Sigmoid colon (tissue), 7 donors: ENCODE data around the gene FCGR2B. TPM values are rescaled to one million over a fixed set of nuclear protein-coding genes. Genes with fewer than 3 reads are reported as not detected.

Experiments
- DNase-seq: peaks from one replicate; pipeline ENCODE4 v3.0.0-alpha.2; 2019
- H3K27ac ChIP-seq, 4 donors: fragments of 200-600 bp; sonication (generic); one replicate each; pipeline ENCODE4 v1.5.1; 2016 to 2019; ENCODE audit warnings: mild to moderate bottlenecking in 1 of 4
- H3K27me3 ChIP-seq, 3 donors: fragments of 200-600 bp; sonication (generic); one replicate each; pipeline ENCODE4 v1.5.1; 2019; ENCODE audit warnings: mild to moderate bottlenecking in 1 of 3
- H3K36me3 ChIP-seq, 4 donors: fragments of 200-600 bp; sonication (generic); one replicate each; pipeline ENCODE4 v1.5.1; 2016 to 2019
- H3K4me1 ChIP-seq, 4 donors: fragments of 200-600 bp; sonication (generic); one replicate each; pipeline ENCODE4 v1.5.1; 2017 to 2019
- H3K4me3 ChIP-seq, 4 donors: fragments of 200-600 bp; sonication (generic); one replicate each; pipeline ENCODE4 v1.5.1; 2017 to 2019; ENCODE audit warnings: mild to moderate bottlenecking in 2 of 4, moderate library complexity in 1 of 4
- H3K9me3 ChIP-seq, 4 donors: fragments of 200-600 bp in 3 of 4; sonication (generic) in 3 of 4; one replicate each; pipeline versions ENCODE4 v1.5.1 to v1.6.1; 2013 to 2019
- CTCF ChIP-seq, 4 experiments: fragments of 450-650 bp in 3 of 4; fragments of 200-600 bp in 1 of 4; IDR thresholded peaks; one replicate each; pipeline ENCODE4 v1.5.1; 2016 to 2019; ENCODE audit warnings: antibody characterized with exemption in 4 of 4, mild to moderate bottlenecking in 3 of 4, moderate library complexity in 2 of 4
- EP300 ChIP-seq, 4 donors: sonication (generic); formaldehyde crosslinking; IDR thresholded peaks; one replicate each; pipeline ENCODE4 v1.6.1; 2017; ENCODE audit warnings: antibody characterized with exemption in 4 of 4
- POLR2A ChIP-seq, 2 donors: fragments of 450-650 bp; IDR thresholded peaks; one replicate each; pipeline ENCODE4 v1.6.1; 2016; ENCODE audit warnings: antibody characterized with exemption in 2 of 2, mild to moderate bottlenecking in 2 of 2, moderate library complexity in 2 of 2
- POLR2AphosphoS5 ChIP-seq, 4 donors: sonication (generic); formaldehyde crosslinking; IDR thresholded peaks; one replicate each; pipeline ENCODE4 v1.6.1; 2017; ENCODE audit warnings: antibody characterized with exemption in 4 of 4
- WGBS, 2 donors: extraction: QIAGEN DNeasy Blood & Tissue Kit; methylation state at CpG; one replicate each; pipeline ENCODE4 v1.1.7; 2013; 5-methylcytosine and 5-hydroxymethylcytosine counted together
- intact Hi-C: fragments of 100-400 bp; cut with DNase I; formaldehyde crosslinking; loops from one replicate; pipeline ENCODE4 v1.15.1; 2023
- polyA plus RNA-seq, 3 donors: library from polyadenylated mRNA; stranded (reverse); fragments of 200-250 nt; gene quantifications; one replicate each; pipeline ENCODE4 v1.2.3, GENCODE V29; 2013
- total RNA-seq, 4 donors: library from RNA; depleted of rRNA; stranded (reverse); fragments of >200 nt; gene quantifications; one replicate each; pipeline ENCODE4 v1.1.0, GENCODE V29; 2016
- donor health status: healthy with polysubstance abuse.
- donor health status: Bipolar disorder and iron deficiency.
- donor health status: healthy.

The FCGR2B gene
- total and polyA plus RNA-seq, 7 donors: 6.4 to 42.1 (median 15.9) TPM

GRCh38 chr1:161707503-161707902, 44.6 kb downstream of the FCGR2B start:
- DNase-seq: no peak
- H3K4me3 ChIP-seq: no peak overlapping the region
- intact Hi-C loops: no loop called here
- no peaks in the 10 kb centered on the region for H3K36me3 ChIP-seq
- H3K27ac ChIP-seq: no peak overlapping the region
- no peaks in the 10 kb centered on the region for H3K27me3 ChIP-seq
- H3K9me3 ChIP-seq: no peaks in the 10 kb centered on the region
- WGBS, 2 donors: 79 to 90% methylated on average over 2 of the region's 2 CpGs
- no peaks in the 10 kb centered on the region for H3K4me1 ChIP-seq
- TF ChIP-seq EP300 (IDR thresholded peaks at IDR 0.05) (no peak), CTCF (IDR thresholded peaks at IDR 0.05) (no peak), POLR2A (IDR thresholded peaks at IDR 0.05) (no peak), POLR2AphosphoS5 (IDR thresholded peaks at IDR 0.05) (no peak)

GRCh38 chr1:161709373-161709772, 46.4 kb downstream of the FCGR2B start:
- TF ChIP-seq POLR2A (IDR thresholded peaks at IDR 0.05) (no peak), CTCF (IDR thresholded peaks at IDR 0.05) (no peak), POLR2AphosphoS5 (IDR thresholded peaks at IDR 0.05) (no peak)
- Histone ChIP-seq H3K36me3 (no peaks in the 10 kb centered on the region), H3K9me3 (no peaks in the 10 kb centered on the region), H3K27me3 (no peaks in the 10 kb centered on the region), H3K4me1 (no peaks in the 10 kb centered on the region), H3K27ac (no peak overlapping the region), H3K4me3 (no peak overlapping the region)
- WGBS, 2 donors: 68 to 78% methylated on average over 4 of the region's 4 CpGs
- DNase-seq: no peak
- intact Hi-C loops: no loop called here

GRCh38 chr1:161710560-161710959, 47.6 kb downstream of the FCGR2B start:
- no peak for TF ChIP-seq POLR2AphosphoS5 (IDR thresholded peaks at IDR 0.05)
- no peak for TF ChIP-seq EP300 (IDR thresholded peaks at IDR 0.05)
- no peak for TF ChIP-seq POLR2A (IDR thresholded peaks at IDR 0.05)
- no peak for TF ChIP-seq CTCF (IDR thresholded peaks at IDR 0.05)

GRCh38 chr1:161718559-161719324, 55.8 kb downstream of the FCGR2B start:
- intact Hi-C loops: no loop called here
- no peak for DNase-seq
- WGBS, 2 donors: 55 to 77% methylated on average over 8 of the region's 8 CpGs
- H3K4me3 ChIP-seq: no peak overlapping the region
- H3K9me3 ChIP-seq: no peaks in the 10 kb centered on the region
- TF ChIP-seq EP300 (IDR thresholded peaks at IDR 0.05) (no peak), POLR2A (IDR thresholded peaks at IDR 0.05) (no peak), CTCF (IDR thresholded peaks at IDR 0.05) (no peak), POLR2AphosphoS5 (IDR thresholded peaks at IDR 0.05) (no peak)
- no peak overlapping the region for H3K27ac ChIP-seq
- H3K4me1 ChIP-seq: no peaks in the 10 kb centered on the region
- H3K27me3 ChIP-seq: peaks cover 0 to 12% (median 5%) of the 10 kb centered on the region in 3 donors
- no peaks in the 10 kb centered on the region for H3K36me3 ChIP-seq

More at GRCh38 chr1:161710560-161710959, 47.6 kb downstream of the FCGR2B start:
- Histone ChIP-seq H3K27ac (no peak overlapping the region), H3K4me3 (no peak overlapping the region), H3K9me3 (no peaks in the 10 kb centered on the region), H3K36me3 (no peaks in the 10 kb centered on the region), H3K27me3 (no peaks in the 10 kb centered on the region), H3K4me1 (no peaks in the 10 kb centered on the region)
- DNase-seq: no peak
- intact Hi-C loops: no loop called here
- 87 to 88% methylated on average over 4 of the region's 4 CpGs for WGBS, 2 donors

GRCh38 chr1:161719325-161719611, 56.3 kb downstream of the FCGR2B start:
- Histone ChIP-seq H3K36me3 (no peaks in the 10 kb centered on the region), H3K9me3 (no peaks in the 10 kb centered on the region), H3K27ac (no peak overlapping the region), H3K4me3 (no peak overlapping the region), H3K4me1 (no peaks in the 10 kb centered on the region), H3K27me3 (peaks cover 0 to 12% (median 5%) of the 10 kb centered on the region in 3 donors)
- WGBS, 2 donors: 90 to 91% methylated on average over 1 of the region's 1 CpG
- no peak for DNase-seq
- intact Hi-C loops: no loop called here
- TF ChIP-seq POLR2A (IDR thresholded peaks at IDR 0.05) (no peak), EP300 (IDR thresholded peaks at IDR 0.05) (no peak), POLR2AphosphoS5 (IDR thresholded peaks at IDR 0.05) (no peak), CTCF (IDR thresholded peaks at IDR 0.05) (no peak)
